T-helper 1 cell treated with Interleukin-12 subunit alpha and Interleukin-12 subunit beta and Interleukin-4 antibody, amounts not matched to agents 30 μg/mL and 1 μg/mL, for 36 hours (primary cell): ENCODE measurements around the gene MAP6.

Source experiments
- H3K27ac Mint-ChIP-seq: one replicate; pipeline ENCODE4 v1.8.0; 2021; ENCODE audit warnings: mild to moderate bottlenecking, mixed read lengths
- H3K27me3 Mint-ChIP-seq: one replicate; pipeline ENCODE4 v1.8.0; 2021; ENCODE audit warnings: low read depth, mixed read lengths
- H3K36me3 Mint-ChIP-seq: one replicate; pipeline ENCODE4 v1.8.0; 2021; ENCODE audit warnings: low read depth, mixed read lengths
- H3K4me1 Mint-ChIP-seq: one replicate; pipeline ENCODE4 v1.8.0; 2021; ENCODE audit warnings: low read depth, mixed read lengths
- H3K4me3 Mint-ChIP-seq: one replicate; pipeline ENCODE4 v1.8.0; 2021; ENCODE audit warnings: mild to moderate bottlenecking, moderate library complexity, mixed read lengths
- H3K9me3 Mint-ChIP-seq: one replicate; pipeline ENCODE4 v1.8.0; 2021; ENCODE audit warnings: mixed read lengths

Gene MAP6

DNA sequence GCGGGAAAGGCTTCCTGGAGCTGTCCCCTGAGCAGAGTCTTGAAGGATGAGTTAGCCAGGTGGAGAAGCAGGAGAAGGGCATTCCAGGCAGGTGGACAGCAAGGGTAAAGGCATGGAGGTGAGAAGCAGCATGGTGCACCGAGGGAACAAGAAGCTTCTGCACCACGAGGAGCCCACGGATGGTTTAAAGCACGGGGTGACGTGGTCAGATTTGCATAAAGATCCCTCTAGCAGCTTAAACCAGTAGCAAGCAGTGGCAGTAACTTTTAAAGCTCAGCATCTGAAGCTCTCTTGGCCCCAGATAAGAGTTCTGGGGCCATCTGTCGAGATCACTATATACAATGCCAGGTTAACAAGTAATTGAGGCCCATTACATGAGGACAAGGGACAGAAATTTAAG is 69.9 kb downstream of the MAP6 start:
- peaks cover 27% of the 10 kb centered on the region for H3K27me3 Mint-ChIP-seq
- H3K27ac Mint-ChIP-seq = no peak overlapping the region
- H3K4me1 Mint-ChIP-seq = peaks cover 1% of the 10 kb centered on the region
- no peaks in the 10 kb centered on the region for H3K36me3 Mint-ChIP-seq
- H3K9me3 Mint-ChIP-seq = no peaks in the 10 kb centered on the region
- no peak overlapping the region for H3K4me3 Mint-ChIP-seq

DNA sequence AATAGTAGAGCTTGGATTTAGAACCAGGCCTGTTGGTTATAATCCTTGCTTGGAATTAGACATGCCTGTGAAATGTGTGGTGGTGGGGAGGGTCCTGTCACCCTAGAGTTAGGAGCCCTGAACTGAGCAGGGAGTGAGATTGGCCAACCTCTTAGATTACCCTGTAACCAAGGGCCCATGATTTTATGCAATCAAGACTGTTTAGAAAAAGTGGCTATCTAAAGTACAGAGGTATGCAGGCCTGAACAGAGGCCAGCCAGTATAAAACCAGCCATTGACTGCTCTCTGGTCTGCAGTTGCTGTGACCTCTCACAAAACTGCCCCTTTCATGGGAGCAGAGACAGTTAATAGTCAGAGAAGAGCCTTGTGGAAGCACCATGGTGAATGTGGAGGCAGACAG is 70.6 kb downstream of the MAP6 start:
- Mint-ChIP-seq H3K9me3 (no peaks in the 10 kb centered on the region), H3K36me3 (no peaks in the 10 kb centered on the region), H3K4me3 (no peak overlapping the region), H3K27ac (no peak overlapping the region), H3K4me1 (peaks cover 1% of the 10 kb centered on the region), H3K27me3 (peaks cover 32% of the 10 kb centered on the region)

DNA sequence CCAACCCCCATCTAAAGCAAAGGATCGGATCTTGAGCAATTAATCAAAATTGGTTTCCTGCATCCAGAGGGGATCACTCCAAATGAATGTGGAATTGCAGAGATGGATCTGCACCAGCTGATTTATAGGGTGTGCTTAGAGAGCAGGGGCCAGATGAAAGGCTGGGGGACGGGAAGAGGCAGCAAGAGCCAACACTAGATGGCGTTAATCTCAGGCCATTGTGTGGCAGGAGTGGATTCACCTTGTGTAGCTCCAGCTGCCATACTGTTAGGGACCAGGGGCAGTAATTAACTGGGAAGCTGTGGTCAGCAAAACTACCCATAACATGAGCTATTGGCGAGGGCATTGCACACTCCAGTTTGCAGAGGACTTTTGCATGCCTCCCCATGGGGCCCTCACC is 71.2 kb downstream of the MAP6 start:
- H3K36me3 Mint-ChIP-seq = no peaks in the 10 kb centered on the region
- peaks cover 33% of the 10 kb centered on the region for H3K27me3 Mint-ChIP-seq
- no peak overlapping the region for H3K4me3 Mint-ChIP-seq
- peaks cover 4% of the 10 kb centered on the region for H3K4me1 Mint-ChIP-seq
- no peaks in the 10 kb centered on the region for H3K9me3 Mint-ChIP-seq
- no peak overlapping the region for H3K27ac Mint-ChIP-seq

DNA sequence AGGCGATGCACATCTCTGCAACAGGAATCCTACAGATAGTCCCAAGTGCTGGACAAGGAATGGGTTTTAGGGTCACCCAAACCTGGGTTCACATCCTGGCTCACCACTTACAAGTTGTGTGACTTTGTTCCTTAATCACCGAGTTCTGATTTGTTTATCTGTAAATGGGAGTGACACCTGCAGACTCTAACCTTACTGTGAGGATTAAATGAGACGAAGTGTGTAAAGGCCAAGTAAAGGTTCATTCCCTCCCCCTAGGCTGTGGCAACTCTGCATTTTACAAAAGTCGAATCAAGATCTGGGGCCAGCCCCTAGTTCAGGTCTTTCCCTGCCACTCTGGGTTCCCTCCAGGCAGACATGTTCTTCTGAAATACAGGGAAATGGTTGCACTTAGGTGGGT is 71.9 kb downstream of the MAP6 start:
- Mint-ChIP-seq H3K9me3 (no peaks in the 10 kb centered on the region), H3K36me3 (no peaks in the 10 kb centered on the region), H3K27me3 (peaks cover 40% of the 10 kb centered on the region), H3K27ac (no peak overlapping the region), H3K4me3 (no peak overlapping the region), H3K4me1 (peaks cover 8% of the 10 kb centered on the region)

- Mint-ChIP-seq H3K9me3 (no peaks in the 10 kb centered on the region), H3K27me3 (peaks cover 40% of the 10 kb centered on the region), H3K4me3 (no peak overlapping the region), H3K36me3 (no peaks in the 10 kb centered on the region), H3K4me1 (peaks cover 8% of the 10 kb centered on the region), H3K27ac (no peak overlapping the region)
These were observed 73.4 kb downstream of the MAP6 start for GRCh38 chr11:75595429-75595828.

DNA sequence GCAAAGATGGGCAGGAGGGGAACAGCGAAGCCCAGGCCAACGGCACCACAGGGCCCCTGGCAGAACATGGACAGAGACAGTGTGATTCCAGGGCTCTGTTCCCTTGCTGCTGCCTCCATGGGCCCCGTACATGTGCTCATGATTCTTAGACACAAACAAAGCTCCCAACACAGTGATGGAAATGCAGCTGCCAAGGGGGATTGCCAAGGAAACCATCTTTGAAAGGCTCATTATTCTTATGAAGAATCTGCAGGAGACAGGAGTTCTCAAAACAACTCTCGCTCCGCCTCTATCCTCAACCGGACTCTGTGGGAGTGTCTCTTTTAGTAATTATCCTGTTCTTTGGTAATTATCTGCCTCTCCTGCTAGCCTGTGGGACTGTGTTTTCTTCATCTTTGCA is 74.6 kb downstream of the MAP6 start:
- H3K27ac Mint-ChIP-seq = no peak overlapping the region
- no peaks in the 10 kb centered on the region for H3K9me3 Mint-ChIP-seq
- H3K4me1 Mint-ChIP-seq = peaks cover 8% of the 10 kb centered on the region
- H3K27me3 Mint-ChIP-seq = peaks cover 37% of the 10 kb centered on the region
- H3K36me3 Mint-ChIP-seq = no peaks in the 10 kb centered on the region
- no peak overlapping the region for H3K4me3 Mint-ChIP-seq

DNA sequence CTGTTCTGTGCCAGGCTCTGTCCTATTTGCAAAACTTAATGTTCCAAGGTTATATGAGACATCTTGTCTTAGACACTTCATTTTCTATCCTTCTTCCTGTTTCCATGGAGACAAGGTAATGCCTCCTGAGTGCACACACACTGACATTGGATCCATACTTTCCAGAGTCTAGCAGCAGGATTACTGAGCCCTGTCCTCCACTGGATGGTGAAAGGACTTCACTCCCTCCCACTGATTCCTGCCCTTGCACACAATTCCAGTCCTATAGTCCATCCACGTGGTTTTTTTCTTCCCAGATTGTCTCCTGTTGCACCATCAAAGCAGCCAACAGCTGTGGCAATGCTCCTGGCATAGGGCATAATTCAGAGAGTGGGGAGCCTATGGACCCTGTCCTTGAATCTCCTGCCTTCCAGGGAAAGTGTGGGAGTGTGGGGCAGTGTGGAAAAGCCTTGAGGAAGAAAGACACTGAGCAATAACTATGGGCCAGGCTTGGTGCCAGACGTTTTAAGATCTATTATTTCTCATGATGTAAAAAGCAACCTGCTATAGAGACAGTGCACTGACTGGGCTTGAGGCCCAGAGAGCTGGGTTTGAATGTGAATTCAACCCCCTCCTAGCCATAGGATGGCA is 75.4 kb downstream of the MAP6 start:
- H3K9me3 Mint-ChIP-seq = no peaks in the 10 kb centered on the region
- H3K4me3 Mint-ChIP-seq = no peak overlapping the region
- no peaks in the 10 kb centered on the region for H3K36me3 Mint-ChIP-seq
- no peak overlapping the region for H3K27ac Mint-ChIP-seq
- peaks cover 8% of the 10 kb centered on the region for H3K4me1 Mint-ChIP-seq
- peaks cover 33% of the 10 kb centered on the region for H3K27me3 Mint-ChIP-seq

DNA sequence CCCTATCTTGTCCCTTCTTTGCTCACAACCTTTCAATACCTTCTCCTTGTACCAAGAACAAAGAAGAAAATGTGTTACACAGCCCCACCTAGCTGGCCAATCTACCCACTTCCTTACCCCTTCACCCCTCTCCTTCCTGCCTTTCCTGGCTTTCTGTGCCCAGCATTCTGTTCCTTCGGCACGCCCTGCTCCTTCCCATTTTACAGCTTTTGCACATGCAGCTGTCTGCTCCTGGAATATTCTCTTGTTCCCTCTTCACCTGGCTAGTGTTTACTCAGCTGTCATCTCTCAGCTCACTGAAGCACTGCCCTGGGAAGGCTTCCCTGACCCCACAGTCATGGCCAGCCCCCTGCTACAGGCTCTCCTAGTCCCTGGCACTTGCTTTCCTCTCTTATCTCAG is 76.1 kb downstream of the MAP6 start:
- Mint-ChIP-seq H3K4me3 (no peak overlapping the region), H3K4me1 (peaks cover 8% of the 10 kb centered on the region), H3K27ac (no peak overlapping the region), H3K36me3 (no peaks in the 10 kb centered on the region), H3K9me3 (no peaks in the 10 kb centered on the region), H3K27me3 (peaks cover 31% of the 10 kb centered on the region)

DNA sequence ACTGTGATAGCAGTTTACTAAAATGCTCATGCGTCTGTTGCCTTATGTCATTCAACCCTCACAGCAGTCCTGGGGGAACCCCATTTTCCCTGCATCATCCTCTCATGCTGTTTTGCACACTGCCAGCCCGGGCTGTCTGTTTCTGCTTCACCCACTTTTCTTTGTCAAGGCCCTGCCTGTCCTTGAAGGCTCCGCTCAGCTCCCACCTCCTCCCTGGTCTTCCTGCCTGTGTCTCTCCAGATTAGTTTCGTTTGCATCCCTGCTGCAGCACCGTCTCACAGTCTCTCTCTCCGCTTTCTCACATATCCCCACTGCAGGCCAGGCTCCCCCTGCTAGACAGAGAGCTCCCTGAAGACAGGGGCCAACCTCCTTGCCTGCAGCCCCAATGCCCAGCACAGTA is 76.9 kb downstream of the MAP6 start:
- no peaks in the 10 kb centered on the region for H3K9me3 Mint-ChIP-seq
- H3K4me3 Mint-ChIP-seq = no peak overlapping the region
- no peaks in the 10 kb centered on the region for H3K36me3 Mint-ChIP-seq
- peaks cover 8% of the 10 kb centered on the region for H3K4me1 Mint-ChIP-seq
- H3K27ac Mint-ChIP-seq = no peak overlapping the region
- H3K27me3 Mint-ChIP-seq = peaks cover 33% of the 10 kb centered on the region

GRCh38 chr11:75591371-75591770 is 77.5 kb downstream of the MAP6 start:
- peaks cover 8% of the 10 kb centered on the region for H3K4me1 Mint-ChIP-seq
- no peaks in the 10 kb centered on the region for H3K9me3 Mint-ChIP-seq
- H3K27ac Mint-ChIP-seq = no peak overlapping the region
- H3K4me3 Mint-ChIP-seq = no peak overlapping the region
- no peaks in the 10 kb centered on the region for H3K36me3 Mint-ChIP-seq
- H3K27me3 Mint-ChIP-seq = peaks cover 38% of the 10 kb centered on the region

DNA sequence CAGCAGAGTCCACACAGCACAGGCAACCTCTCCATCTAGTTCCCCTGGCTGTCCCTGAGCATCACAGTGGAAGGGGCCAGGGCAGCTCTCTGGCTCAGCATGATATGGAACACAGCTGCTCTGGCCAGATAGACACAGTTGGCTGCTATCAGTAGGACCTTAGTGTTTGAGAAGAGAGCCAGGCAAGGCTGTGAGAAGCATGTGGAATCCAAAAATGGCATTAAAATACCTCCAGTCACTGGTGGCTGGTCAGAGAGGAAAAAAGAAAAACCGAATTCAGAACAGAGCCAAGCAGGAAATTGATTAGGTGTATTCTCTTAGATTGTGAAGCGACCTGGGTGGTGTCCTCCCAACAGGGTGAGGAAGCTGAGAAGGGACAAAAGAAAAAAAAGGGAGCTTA is 78.9 kb downstream of the MAP6 start:
- H3K27ac Mint-ChIP-seq = no peak overlapping the region
- H3K4me1 Mint-ChIP-seq = peaks cover 8% of the 10 kb centered on the region
- no peaks in the 10 kb centered on the region for H3K9me3 Mint-ChIP-seq
- H3K4me3 Mint-ChIP-seq = no peak overlapping the region
- no peaks in the 10 kb centered on the region for H3K36me3 Mint-ChIP-seq
- H3K27me3 Mint-ChIP-seq = peaks cover 37% of the 10 kb centered on the region

GRCh38 chr11:75589051-75589450 is 79.8 kb downstream of the MAP6 start:
- peaks cover 45% of the 10 kb centered on the region for H3K27me3 Mint-ChIP-seq
- H3K36me3 Mint-ChIP-seq = no peaks in the 10 kb centered on the region
- peaks cover 8% of the 10 kb centered on the region for H3K4me1 Mint-ChIP-seq
- H3K9me3 Mint-ChIP-seq = no peaks in the 10 kb centered on the region
- no peak overlapping the region for H3K4me3 Mint-ChIP-seq
- no peak overlapping the region for H3K27ac Mint-ChIP-seq

- Mint-ChIP-seq H3K9me3 (no peaks in the 10 kb centered on the region), H3K27ac (no peak overlapping the region), H3K4me3 (no peak overlapping the region), H3K27me3 (peaks cover 39% of the 10 kb centered on the region), H3K36me3 (no peaks in the 10 kb centered on the region), H3K4me1 (peaks cover 8% of the 10 kb centered on the region)
These were observed 80.8 kb downstream of the MAP6 start for GRCh38 chr11:75588051-75588481.

DNA sequence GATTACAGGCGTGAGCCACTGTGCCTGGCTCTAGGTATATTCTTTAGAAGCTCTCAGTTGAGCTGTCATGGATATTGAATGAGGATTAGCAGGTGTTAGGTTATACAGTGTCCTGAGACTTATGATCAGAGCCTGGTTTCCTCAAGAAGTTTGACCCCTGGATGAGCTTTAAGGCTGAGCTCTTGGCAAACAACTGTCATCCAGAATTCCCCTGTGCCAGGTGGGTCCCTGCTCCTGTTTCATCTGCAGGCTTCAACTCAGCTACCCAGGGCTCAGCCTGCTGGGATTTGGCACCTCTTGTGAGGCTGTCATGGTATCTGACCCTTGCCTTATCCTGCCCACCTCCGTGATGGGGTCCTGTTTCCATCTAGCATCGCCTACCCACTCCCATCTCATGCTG is 82.4 kb downstream of the MAP6 start:
- peaks cover 10% of the 10 kb centered on the region for H3K4me1 Mint-ChIP-seq
- H3K27ac Mint-ChIP-seq = no peak overlapping the region
- peaks cover 44% of the 10 kb centered on the region for H3K27me3 Mint-ChIP-seq
- no peaks in the 10 kb centered on the region for H3K9me3 Mint-ChIP-seq
- H3K4me3 Mint-ChIP-seq = no peak overlapping the region
- H3K36me3 Mint-ChIP-seq = no peaks in the 10 kb centered on the region

- H3K4me3 Mint-ChIP-seq = no peak overlapping the region
These were observed 83.6 kb downstream of the MAP6 start for GRCh38 chr11:75585293-75585670.

More at GRCh38 chr11:75585293-75585670, 83.6 kb downstream of the MAP6 start:
- no peaks in the 10 kb centered on the region for H3K36me3 Mint-ChIP-seq
- H3K9me3 Mint-ChIP-seq = no peaks in the 10 kb centered on the region
- H3K27ac Mint-ChIP-seq = no peak overlapping the region
- H3K27me3 Mint-ChIP-seq = peaks cover 49% of the 10 kb centered on the region
- peaks cover 10% of the 10 kb centered on the region for H3K4me1 Mint-ChIP-seq
